ENCODE measurements around the gene TGM3. TPM values are rescaled to one million over a fixed set of nuclear protein-coding genes. Genes with fewer than 3 reads are reported as not detected.

The TGM3 gene
- total RNA-seq, 1 experiment from 2014 or later, result not detected

DNA sequence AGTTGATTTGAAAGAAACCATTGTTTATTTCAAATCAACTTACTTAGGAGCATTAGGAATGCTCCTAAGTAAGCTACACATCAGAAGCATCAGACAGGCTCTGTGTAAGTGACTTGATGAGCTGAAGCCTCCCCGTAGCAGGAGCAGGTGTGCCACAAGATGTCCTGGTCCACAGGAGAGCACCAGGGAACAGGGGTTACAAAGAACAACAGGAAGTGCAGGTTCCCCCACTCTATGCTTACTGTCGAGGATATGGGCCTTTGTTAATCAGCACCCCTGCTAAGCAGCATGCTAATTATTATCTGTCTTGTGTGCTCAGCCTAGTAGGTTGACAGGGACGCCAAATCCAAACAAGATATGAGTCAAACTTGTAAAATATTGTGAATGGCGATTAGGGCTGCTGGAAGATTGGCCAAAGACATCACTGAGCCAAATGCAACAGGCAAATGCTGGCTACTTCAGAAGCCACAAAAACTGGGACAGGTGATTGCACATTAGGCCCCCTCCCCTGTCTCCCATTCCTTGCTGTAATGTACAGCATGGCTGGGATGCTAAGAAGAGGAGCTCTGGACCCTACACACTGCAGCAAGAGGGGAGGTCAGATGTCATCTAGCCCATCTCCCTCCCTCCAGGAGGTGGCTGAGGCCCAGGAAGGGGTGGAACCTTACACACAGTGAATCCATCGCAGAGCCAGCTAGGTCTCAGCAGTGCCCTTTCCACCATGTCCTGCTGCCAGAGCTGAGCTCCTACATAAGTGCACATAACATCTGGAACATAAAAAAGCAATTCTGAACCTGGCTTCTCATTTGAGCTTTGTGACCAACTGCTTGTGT is 939 bp downstream of the TGM3 start:
- H3K9me3 ChIP-seq (ENCODE audit: control insufficient read depth in 1 of 2, insufficient read depth in 1 of 2, low read depth in 1 of 2, low read length in 2 of 2), result no peaks in the 10 kb centered on the region
- intact Hi-C loops (cut with micrococcal nuclease), result no loop called here
- no peaks in the 10 kb centered on the region for H3K27me3 ChIP-seq (ENCODE audit: insufficient read depth, low read length)

More for the DNA sequence above, 939 bp downstream of the TGM3 start:
- TF ChIP-seq RAD21 (IDR thresholded peaks at IDR 0.05; ENCODE audit: low read depth) (no peak), ZFX (IDR thresholded peaks at IDR 0.05) (no peak), FOSL1 (IDR thresholded peaks at IDR 0.05; ENCODE audit: low read depth) (no peak), POLR2A (IDR thresholded peaks at IDR 0.05; ENCODE audit: borderline replicate concordance, extremely low read depth, insufficient read depth, insufficient read length) (no peak), SP1 (IDR thresholded peaks at IDR 0.05; ENCODE audit: low read depth) (no peak), EZH2 (IDR thresholded peaks at IDR 0.05) (no peak), CEBPB (IDR thresholded peaks at IDR 0.05; ENCODE audit: low read depth) (no peak), TCF7L2 (IDR thresholded peaks at IDR 0.05; ENCODE audit: borderline replicate concordance, extremely low read depth, insufficient read depth, insufficient read length) (no peak), CTCF (IDR thresholded peaks at IDR 0.05 in 2 of 3, conservative IDR thresholded peaks at IDR 0.05 in 1 of 3; ENCODE audit: borderline replicate concordance in 1 of 3, insufficient read depth in 1 of 3, low read depth in 2 of 3, low read length in 2 of 3) (no peak), POLR2AphosphoS5 (IDR thresholded peaks at IDR 0.05; ENCODE audit: low read depth, low read length) (no peak), ZBTB33 (IDR thresholded peaks at IDR 0.05; ENCODE audit: extremely low read depth, insufficient replicate concordance, low read length) (no peak), SIN3A (IDR thresholded peaks at IDR 0.05; ENCODE audit: low read depth) (no peak), YY1 (IDR thresholded peaks at IDR 0.05; ENCODE audit: extremely low read depth, insufficient replicate concordance, low read depth, low read length) (no peak), ATF3 (IDR thresholded peaks at IDR 0.05) (no peak), SRF (IDR thresholded peaks at IDR 0.05; ENCODE audit: low read depth) (no peak), EZH2phosphoT487 (IDR thresholded peaks at IDR 0.05; ENCODE audit: borderline replicate concordance) (no peak)
- TF ChIP-seq, protein P1, sequence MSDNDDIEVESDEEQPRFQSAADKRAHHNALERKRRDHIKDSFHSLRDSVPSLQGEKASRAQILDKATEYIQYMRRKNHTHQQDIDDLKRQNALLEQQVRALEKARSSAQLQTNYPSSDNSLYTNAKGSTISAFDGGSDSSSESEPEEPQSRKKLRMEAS (IDR thresholded peaks at IDR 0.05), result no peak
- Histone ChIP-seq H2AFZ (ENCODE audit: low read depth, low read length, poor library complexity, severe bottlenecking) (no peak overlapping the region), H3K4me3 (replicated peaks in 1 of 2; ENCODE audit: low read depth in 1 of 2, low read length in 2 of 2) (no peak overlapping the region), H3K36me3 (ENCODE audit: control insufficient read depth in 1 of 2, insufficient read depth in 2 of 2, low read length in 2 of 2) (no peaks in the 10 kb centered on the region), H3K4me2 (ENCODE audit: low read length) (no peak overlapping the region), H3K27ac (ENCODE audit: low read depth, low read length) (no peak overlapping the region), H4K20me1 (ENCODE audit: insufficient read depth) (no peaks in the 10 kb centered on the region), H3K9ac (ENCODE audit: low read length) (no peak overlapping the region), H3K79me2 (ENCODE audit: insufficient read depth, low read length) (no peaks in the 10 kb centered on the region), H3K4me1 (ENCODE audit: control insufficient read depth in 1 of 2, insufficient read depth in 2 of 2, low read length in 2 of 2) (peaks cover 0 to 3% of the 10 kb centered on the region in 2 experiments; a peak in 1 of 4 replicates), H3K9me2 (ENCODE audit: insufficient read depth) (no peaks in the 10 kb centered on the region)
- ChIA-PET RAD21 (ENCODE audit: low non-redundant PET in 1 of 2, low total read pairs in 2 of 2, uncharacterized antibody in 2 of 2, unreplicated experiment in 2 of 2) (no interaction called here), POLR2A (no interaction called here), CTCF (no interaction called here)
- no TSS peak for BruUV-seq (replicated peaks)
- ATAC-seq (no peak), DNase-seq (ENCODE audit: low read depth, low spot score) (no peak)

Data from HCT116 (cell line).